ENCODE results near the gene PIM3. TPM values are rescaled to one million over a fixed set of nuclear protein-coding genes. Genes with fewer than 3 reads are reported as not detected.

PIM3 gene
- total RNA-seq, 2 donors from 2014 or later = 227 to 241 TPM

DNA sequence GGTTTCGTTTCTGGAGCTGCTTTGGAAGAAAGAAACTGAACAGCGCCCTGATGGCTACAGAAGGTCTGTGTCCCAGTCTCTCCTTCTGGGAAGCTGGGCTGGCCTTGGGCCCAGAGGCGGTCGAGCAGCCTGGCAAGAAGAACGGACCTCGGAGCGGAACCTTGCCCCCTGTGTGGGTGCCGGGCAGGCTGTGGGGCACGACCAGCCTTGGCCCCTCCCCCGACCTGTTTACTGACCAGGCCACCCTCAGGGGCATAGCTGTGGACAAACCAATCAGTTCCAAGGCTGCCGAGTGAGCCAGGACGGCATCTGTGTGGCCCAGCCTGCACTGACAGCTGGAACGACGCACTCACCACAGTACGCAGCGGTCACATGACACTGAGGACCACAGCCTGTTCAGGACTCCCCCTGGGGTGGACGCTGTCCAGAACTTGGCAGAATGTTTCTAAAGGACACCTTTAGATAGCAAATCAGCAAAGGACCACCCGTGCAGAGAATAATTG is 7.2 kb downstream of the PIM3 start:
- ATAC-seq = no peak
- Mint-ChIP-seq H3K4me3 (peak overlapping the region; percentile 59), H3K27me3 (no peaks in the 10 kb centered on the region), H3K4me1 (peaks cover 29% of the 10 kb centered on the region), H3K27ac (peak overlapping the region; percentile 93), H3K36me3 (ENCODE audit: low read depth) (no peaks in the 10 kb centered on the region)
- H3K9me3 ChIP-seq (ENCODE audit: control insufficient read depth, low read length, poor library complexity, severe bottlenecking) = no peaks in the 10 kb centered on the region
- DNase-seq = no peak

- Mint-ChIP-seq H3K4me3 (peak overlapping the region; percentile 59), H3K36me3 (ENCODE audit: low read depth) (no peaks in the 10 kb centered on the region), H3K27ac (peak overlapping the region; percentile 93), H3K27me3 (no peaks in the 10 kb centered on the region), H3K4me1 (peaks cover 28% of the 10 kb centered on the region)
- ATAC-seq (no peak), DNase-seq (no peak)
- H3K9me3 ChIP-seq (ENCODE audit: control insufficient read depth, low read length, poor library complexity, severe bottlenecking) = no peaks in the 10 kb centered on the region
Observed at GRCh38 chr22:49968313-49968830, 7.8 kb downstream of the PIM3 start.

DNA sequence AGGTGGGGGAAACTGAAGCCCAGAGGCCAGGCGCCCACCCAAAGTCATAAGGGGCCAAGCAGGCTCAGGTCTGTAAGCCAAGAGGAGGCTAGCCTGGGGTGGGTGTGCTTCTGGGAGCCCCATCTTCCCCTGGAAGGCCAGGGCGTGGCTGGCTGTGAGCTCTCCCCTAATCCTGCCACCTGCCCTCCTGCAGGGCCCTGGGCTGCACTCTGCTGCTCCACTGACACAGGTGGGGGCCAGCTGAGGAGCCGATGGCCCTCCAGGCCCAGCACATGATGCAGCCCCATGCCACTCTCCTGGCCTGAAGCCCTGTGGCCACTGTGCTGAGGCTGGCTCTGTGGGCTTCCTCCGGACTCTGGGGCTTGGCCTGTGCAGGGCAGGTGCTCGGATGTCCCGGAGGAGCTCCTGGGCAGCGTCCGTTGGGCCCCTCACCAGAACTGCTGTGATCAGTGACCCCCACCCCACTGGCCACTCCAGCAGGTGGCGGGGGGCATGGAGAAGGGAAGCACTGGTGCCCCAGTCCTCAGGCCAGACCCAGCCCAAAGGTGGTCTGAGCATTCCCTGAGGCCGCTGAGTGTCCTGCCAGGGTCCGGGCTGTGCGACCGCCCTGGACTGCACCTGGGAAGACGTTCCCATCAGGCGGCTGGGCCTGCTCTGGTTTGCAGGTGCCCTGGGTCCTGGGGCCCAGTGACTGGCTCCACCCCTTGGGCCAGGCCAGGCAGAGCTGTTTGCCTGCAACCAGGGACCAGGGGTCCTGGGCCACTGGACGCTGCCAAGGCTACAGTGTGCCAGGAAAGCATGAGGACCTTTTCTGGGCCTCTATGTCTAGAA is 8.5 kb downstream of the PIM3 start:
- no peaks in the 10 kb centered on the region for H3K9me3 ChIP-seq (ENCODE audit: control insufficient read depth, low read length, poor library complexity, severe bottlenecking)
- no peak for ATAC-seq
- H3K36me3 Mint-ChIP-seq (ENCODE audit: low read depth) = no peaks in the 10 kb centered on the region
- H3K27ac Mint-ChIP-seq = peak overlapping the region; percentile 93
- H3K4me3 Mint-ChIP-seq = no peak overlapping the region
- DNase-seq = peak in 1 of 3 donors; percentile 16
- peaks cover 23% of the 10 kb centered on the region for H3K4me1 Mint-ChIP-seq
- no peaks in the 10 kb centered on the region for H3K27me3 Mint-ChIP-seq

- no peaks in the 10 kb centered on the region for H3K36me3 Mint-ChIP-seq (ENCODE audit: low read depth)
- H3K9me3 ChIP-seq (ENCODE audit: control insufficient read depth, low read length, poor library complexity, severe bottlenecking) = no peaks in the 10 kb centered on the region
- DNase-seq (no peak), ATAC-seq (peak; percentile 0)
- peaks cover 21% of the 10 kb centered on the region for H3K4me1 Mint-ChIP-seq
- H3K27ac Mint-ChIP-seq = peak overlapping the region; percentile 93
- H3K27me3 Mint-ChIP-seq = no peaks in the 10 kb centered on the region
- no peak overlapping the region for H3K4me3 Mint-ChIP-seq
Observed at GRCh38 chr22:49969751-49970527, 9.4 kb downstream of the PIM3 start.

GRCh38 chr22:49970528-49971231 is 10.1 kb downstream of the PIM3 start:
- peak overlapping the region; percentile 93 for H3K27ac Mint-ChIP-seq
- DNase-seq = peak; percentile 81 to 93 (median 88)
- H3K4me3 Mint-ChIP-seq = peak overlapping the region; percentile 89
- peaks cover 26% of the 10 kb centered on the region for H3K4me1 Mint-ChIP-seq
- no peaks in the 10 kb centered on the region for H3K9me3 ChIP-seq (ENCODE audit: control insufficient read depth, low read length, poor library complexity, severe bottlenecking)
- no peaks in the 10 kb centered on the region for H3K27me3 Mint-ChIP-seq
- ATAC-seq = peak; percentile 88
- no peaks in the 10 kb centered on the region for H3K36me3 Mint-ChIP-seq (ENCODE audit: low read depth)

DNA sequence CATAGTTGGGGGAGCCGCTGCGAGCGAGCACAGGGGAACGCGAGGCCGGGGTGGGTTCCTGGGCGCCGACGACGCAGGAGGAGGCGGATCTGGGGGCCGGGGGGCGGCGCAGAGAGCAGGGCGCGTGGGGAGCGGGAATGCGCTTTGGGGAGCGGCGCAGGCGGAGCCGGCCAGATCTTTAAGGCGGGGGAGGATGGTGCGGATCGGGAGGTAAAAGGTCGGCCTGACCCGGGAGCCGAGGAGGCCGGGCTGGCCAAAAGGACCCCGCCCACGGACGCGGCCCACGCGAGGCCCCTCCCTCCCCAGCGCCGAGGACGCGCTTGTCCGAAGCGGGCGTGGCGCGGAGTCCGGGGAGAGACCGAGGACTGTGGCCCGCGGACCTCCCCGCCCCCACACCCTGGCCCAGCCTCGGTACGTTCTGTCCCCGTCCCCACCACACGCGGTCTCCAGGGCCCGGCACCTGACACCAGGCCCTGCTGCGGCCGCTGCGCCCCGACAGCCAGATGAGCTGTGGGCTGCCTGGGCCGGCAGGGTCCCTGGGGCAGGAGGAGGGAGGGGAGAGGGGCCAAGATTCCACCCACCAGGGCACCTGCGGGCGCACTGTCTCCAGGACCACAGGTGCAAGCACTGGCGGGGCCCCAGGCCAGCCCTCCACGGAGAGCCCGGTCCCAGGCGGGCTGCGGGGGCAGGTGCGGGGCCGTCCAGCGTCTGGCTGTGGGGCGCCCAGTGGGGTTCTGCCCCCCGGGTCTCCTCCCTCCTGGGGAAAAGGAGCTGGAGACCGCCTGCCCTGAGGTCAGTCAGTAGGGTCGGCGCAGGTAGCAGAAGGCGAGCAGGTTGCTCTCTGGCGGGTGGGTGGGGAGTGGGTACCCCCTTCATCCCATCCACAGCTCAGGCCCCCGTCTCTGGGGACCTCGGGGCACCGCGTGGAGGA is 10.9 kb downstream of the PIM3 start:
- peaks cover 27% of the 10 kb centered on the region for H3K4me1 Mint-ChIP-seq
- ATAC-seq (peak; percentile 32), DNase-seq (peak in 1 of 3 donors; percentile 40)
- H3K36me3 Mint-ChIP-seq (ENCODE audit: low read depth) = no peaks in the 10 kb centered on the region
- H3K27me3 Mint-ChIP-seq = no peaks in the 10 kb centered on the region
- peak overlapping the region; percentile 93 for H3K27ac Mint-ChIP-seq
- H3K4me3 Mint-ChIP-seq = peak overlapping the region; percentile 89
- no peaks in the 10 kb centered on the region for H3K9me3 ChIP-seq (ENCODE audit: control insufficient read depth, low read length, poor library complexity, severe bottlenecking)

- Mint-ChIP-seq H3K4me3 (no peak overlapping the region), H3K4me1 (peaks cover 29% of the 10 kb centered on the region), H3K27me3 (no peaks in the 10 kb centered on the region), H3K27ac (no peak overlapping the region), H3K36me3 (ENCODE audit: low read depth) (no peaks in the 10 kb centered on the region)
- no peaks in the 10 kb centered on the region for H3K9me3 ChIP-seq (ENCODE audit: control insufficient read depth, low read length, poor library complexity, severe bottlenecking)
- peak in 1 of 3 donors; percentile 14 for DNase-seq
- no peak for ATAC-seq
Observed at GRCh38 chr22:49972163-49973017, 11.8 kb downstream of the PIM3 start.

- H3K27me3 Mint-ChIP-seq = no peaks in the 10 kb centered on the region
- peaks cover 23% of the 10 kb centered on the region for H3K4me1 Mint-ChIP-seq
- H3K4me3 Mint-ChIP-seq = no peak overlapping the region
- H3K27ac Mint-ChIP-seq = no peak overlapping the region
- no peaks in the 10 kb centered on the region for H3K36me3 Mint-ChIP-seq (ENCODE audit: low read depth)
- H3K9me3 ChIP-seq (ENCODE audit: control insufficient read depth, low read length, poor library complexity, severe bottlenecking) = no peaks in the 10 kb centered on the region
- DNase-seq (no peak), ATAC-seq (no peak)
Observed at GRCh38 chr22:49973018-49973961, 12.7 kb downstream of the PIM3 start.

- ATAC-seq (peak; percentile 31), DNase-seq (peak in 2 of 3 donors; percentile 15)
- H3K4me3 Mint-ChIP-seq = peak overlapping the region; percentile 58
- no peaks in the 10 kb centered on the region for H3K27me3 Mint-ChIP-seq
- peak overlapping the region; percentile 41 for H3K27ac Mint-ChIP-seq
- no peaks in the 10 kb centered on the region for H3K36me3 Mint-ChIP-seq (ENCODE audit: low read depth)
- H3K4me1 Mint-ChIP-seq = peaks cover 17% of the 10 kb centered on the region
- peaks cover under 1% of the 10 kb centered on the region for H3K9me3 ChIP-seq (ENCODE audit: control insufficient read depth, low read length, poor library complexity, severe bottlenecking)
Observed at GRCh38 chr22:49975543-49976389, 15.2 kb downstream of the PIM3 start.

All from T-helper 17 cell (primary cell).